T1000 (cell line): ENCODE results near the gene MINDY4B.
"Not testable (repeated sequence)": the region's sequence is repeated elsewhere in the genome, so short reads cannot be mapped to it uniquely, and the experiment has no call there.

Source experiments
- DNase-seq: peaks from one replicate; lab custom pipeline; 2025; ENCODE audit warnings: mixed read lengths; lab: John Stamatoyannopoulos, UW

The MINDY4B gene

DNA sequence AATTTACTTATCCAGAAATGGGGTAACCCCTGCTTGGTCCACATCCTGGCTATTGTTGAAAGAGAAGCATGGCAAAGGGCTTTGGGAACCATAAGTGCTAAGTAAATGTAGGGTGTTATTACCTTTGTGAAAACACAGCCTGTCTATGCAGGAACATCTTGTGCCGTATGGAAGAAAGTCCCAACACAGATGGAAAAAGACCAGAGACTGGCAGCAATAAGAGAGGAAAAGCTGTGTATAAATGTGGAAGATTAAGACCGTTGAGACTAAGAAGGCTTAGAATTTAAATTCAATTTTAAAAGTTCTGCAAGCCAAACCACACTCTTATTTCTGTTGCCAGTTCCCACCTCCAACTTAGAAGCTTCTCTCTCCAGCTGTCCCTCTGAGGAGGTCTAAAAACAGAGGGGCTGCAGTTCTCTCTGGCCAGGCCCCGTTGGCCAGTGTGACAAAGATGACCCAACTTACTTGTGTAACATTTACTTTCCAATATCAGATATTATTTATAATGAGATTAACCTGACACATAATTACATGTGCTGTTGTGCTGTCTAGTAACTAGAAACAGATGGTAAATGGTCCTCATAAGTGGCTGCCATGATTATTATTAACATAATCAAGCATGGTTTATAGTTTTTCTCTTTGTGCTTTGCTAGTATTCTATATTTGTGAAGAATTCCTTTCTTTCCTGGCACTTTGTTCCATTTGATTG is 7.0 kb downstream of the MINDY4B start:
- DNase-seq = no peak

DNA sequence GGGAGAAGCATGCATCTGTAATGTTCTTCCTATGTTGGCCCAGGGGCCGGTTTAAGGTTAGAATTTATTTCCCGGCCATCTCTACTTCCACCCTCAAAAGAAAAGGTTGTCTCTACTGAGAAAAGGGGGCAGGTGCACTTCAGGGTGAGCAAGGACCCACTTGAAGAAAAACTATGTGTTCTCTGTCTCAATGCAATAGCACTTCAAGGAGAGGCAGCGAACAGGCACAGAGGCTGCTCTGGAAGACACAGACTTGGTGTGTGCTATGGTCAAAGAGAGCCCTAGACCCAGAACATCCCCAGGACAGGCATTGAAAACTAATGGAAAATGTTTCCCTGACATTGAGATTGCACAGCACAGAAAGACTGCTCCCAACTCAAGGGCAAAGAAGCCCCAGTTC is 7.6 kb downstream of the MINDY4B start:
- DNase-seq = no peak

DNA sequence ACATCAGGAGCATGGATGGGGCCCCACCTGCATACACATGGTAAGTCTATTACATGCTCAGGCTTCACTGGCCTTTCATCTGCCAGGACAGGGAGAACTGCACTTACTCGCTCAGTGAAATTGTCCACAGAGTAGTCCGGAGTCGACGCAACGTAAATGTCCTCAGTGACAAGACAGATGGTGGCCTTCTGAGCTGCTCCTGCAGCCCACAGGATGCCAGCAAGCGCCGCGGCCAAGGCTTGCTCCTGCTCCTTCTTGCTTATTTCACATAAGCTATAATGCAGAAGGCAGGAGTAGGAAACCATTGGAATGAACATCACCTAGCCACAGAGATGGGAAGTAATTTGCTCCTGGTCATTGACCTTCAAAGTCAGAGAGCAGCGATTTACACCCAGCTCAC is 14.4 kb downstream of the MINDY4B start:
- DNase-seq = no peak

DNA sequence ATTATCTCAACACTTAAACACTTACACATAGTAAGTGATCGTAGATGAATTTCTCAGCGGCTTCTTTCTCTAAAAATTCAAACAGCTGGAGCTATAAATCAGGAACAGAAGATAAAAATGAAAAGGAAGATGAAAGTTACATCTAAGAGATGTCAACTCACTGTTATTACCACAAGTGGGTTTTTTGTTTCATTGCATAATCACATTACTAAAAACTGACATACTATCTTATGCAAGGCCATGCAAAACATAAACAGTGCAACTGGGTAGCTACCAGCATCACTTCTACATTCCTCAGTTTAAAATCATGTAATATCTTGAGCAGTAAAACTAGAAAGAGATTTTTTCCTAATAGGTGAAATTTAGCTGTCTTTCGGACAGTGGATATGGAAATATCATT is 14.9 kb downstream of the MINDY4B start:
- DNase-seq = no peak

DNA sequence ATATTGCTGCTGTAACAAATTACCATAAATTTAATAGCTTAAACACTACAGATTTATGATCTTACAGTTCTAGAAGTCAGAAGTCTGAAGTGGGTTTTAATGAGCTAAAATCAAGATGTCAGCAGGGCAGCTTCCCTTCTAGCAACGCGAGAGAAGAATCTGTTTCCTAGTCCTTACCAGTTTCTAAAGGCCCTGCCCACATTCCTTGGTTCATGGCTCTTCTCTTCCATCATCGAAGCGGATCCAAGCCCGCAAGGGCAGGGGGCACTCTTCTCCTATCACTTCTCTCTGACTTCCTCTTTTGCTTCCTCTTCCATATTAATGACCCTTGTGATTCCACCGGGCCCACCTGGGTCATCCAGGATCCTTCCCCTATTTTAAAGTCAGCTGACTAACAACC is 16.1 kb downstream of the MINDY4B start:
- DNase-seq = no peak

DNA sequence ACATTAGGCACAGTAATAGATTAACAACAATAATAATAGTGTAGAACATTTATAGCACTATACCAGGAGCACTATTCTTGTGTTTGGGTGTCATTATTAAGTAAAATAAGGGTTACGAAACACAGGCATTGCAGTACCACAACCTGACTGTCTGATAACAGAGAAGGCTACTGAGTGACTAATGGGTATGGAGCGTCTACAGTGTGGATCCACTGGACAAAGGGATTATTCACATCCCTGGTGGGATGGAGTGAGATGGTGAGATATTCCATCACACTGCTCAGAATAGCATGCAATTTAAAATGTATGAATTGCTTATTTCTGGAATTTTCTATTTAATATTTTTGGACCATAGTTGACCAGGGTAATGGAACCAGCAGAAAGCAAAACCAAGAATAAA is 18.2 kb downstream of the MINDY4B start:
- DNase-seq = no peak

DNA sequence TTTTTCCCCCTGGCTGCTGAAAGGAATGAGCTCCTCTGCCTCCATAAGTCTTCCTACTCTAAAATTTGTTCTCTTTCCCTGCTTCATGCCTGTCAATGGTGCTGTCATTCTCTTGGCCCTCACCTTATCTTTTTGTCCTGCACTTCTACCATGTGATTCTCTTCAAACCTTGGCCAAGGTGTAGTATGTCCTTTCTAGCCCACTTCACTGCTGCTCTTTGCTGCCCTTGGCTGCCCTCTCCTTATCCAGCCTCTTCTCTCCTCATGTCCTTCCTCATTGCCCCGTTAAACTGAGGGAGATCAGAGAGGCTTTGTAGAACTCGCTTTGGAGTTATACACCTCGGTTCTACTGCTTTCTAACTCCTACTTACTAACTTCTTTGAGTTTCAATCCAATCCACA is 19.7 kb downstream of the MINDY4B start:
- DNase-seq = no peak

DNA sequence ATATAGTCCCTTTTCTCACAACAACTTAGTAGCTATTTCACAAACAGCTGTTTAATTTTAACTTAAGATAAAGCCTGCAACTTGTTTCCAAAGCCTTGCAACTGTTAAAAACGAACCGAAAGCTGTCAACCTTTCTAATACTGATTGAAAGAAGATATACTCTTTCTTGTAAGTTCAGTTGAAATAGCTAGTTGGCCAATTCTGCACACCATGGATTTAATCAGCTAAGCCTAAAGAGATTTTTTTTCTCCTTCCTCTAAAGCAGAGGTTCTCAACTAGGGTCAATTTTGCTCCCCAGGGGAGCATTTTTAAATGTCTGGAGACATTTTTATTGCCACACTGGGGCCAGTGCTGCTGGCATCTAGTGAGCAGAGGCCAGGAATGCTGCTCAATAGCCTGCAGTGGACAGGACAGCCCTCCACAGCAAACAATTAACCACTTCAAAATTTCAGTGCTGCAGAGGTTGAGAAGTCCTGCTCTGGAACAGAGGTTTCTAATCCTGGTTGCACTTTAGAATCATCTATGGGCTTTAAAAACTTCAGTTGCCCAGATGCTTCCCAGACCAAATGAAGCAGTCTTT is 26.2 kb downstream of the MINDY4B start:
- DNase-seq = no peak

DNA sequence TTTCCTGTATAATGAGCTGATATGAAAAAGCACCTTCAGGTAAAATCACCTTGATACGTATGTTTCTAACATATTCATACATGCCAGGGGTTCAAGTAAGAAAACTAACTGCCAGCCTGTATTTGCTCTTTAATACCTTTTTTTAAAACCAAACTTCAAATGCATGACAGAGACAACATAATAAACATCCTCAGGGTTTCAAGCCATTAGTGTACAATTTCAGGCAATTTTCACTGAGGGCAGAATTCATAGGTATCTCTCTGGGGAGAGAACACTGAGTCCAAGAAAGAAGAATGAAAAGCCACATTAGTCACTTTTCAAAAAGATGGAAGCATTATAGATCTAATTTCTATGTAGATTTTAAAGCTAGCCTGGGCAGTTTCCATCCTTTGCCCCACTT is 26.9 kb downstream of the MINDY4B start:
- no peak for DNase-seq

DNA sequence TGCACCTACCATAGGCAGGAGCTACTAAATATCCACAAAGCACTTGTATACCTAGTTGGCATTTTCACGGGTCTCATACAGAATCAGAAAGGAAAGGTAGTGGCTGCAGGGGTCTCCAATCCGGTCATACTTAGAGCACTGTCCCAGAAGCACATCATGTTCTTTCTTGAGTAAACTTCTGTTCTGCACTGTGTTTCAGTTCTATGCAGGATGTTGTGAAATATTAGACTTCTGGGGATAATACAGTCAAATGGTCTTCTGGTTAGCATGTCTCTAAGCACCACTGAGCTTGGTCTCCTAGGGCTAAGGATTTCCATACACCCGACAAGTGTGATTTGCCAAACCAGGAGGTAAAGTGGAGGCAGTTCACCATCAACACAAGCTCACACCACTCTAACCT is 27.9 kb downstream of the MINDY4B start:
- no peak for DNase-seq

DNA sequence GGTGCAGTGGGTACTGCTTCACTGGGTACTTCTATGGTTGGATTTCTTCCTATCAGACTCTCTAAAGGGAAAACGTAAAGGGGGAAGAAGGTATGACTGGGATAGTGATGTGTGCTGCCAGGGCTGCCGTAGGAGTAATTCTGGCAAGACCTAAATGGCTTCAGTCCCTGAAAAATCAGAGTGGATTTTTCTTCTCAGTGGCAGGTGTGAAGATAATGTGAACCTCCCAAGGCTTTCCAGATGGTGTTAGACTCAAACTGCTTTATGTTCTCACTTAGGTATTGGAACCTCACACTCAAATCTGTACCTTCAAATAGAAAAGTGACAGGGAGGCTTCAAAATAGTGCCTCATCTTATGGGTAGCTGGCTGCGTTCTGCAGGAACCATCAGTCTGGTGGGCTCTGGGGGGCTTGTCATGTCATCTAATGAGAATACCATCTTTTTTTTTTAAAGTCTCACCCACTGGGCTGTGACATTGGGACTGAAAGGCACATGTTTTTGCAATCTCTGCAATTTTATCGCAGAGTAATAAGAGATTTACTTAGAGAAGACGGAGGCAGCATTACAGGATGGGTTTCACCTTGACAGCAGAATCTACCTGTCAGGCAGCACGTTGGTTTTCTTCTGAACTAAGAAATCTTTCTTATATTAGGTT is 28.5 kb downstream of the MINDY4B start:
- DNase-seq = no peak

DNA sequence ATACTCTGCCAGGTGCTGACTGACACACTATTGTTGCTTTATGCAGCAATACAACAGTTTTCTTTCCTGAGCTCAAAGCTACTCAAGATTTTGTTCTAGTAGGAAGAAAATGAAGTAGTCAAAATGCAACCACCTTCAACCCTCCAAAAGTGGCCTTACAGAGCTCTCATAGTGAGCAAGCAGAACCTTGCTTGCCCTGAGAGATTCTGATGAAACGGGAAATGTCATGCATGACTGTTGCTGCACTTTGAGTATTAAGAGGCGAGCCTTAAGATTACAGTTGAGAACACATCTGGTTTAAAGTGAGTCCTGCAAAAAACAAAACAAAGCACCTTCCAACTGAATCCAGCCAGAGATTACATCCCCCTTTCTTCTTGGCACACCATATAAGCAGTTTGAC is 29.7 kb downstream of the MINDY4B start:
- DNase-seq = no peak

DNA sequence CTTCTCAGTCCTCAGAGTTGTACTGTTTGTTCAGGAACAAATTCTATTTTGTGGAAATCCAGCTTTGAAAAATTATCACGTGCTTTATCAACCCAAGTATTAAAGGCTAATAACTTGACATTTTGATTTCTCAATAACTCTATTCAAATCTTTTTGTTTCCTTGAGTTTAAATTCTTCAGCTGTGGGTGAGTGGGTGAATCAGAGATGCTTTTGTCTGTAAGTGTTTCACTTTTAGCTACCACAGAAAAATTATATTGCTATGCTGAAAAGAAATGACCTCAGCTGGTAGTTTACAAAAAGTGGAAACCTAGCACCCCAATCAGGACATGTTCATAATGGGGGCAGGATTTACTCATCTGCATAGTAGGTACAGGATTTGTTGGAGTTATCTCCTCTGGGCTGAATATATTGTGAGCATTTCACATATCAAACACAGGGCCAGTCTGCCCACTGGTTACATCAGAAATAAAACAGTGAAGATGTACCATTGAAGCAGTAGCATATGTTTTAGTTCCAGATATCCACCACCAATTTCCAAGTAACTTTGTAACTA is 30.5 kb downstream of the MINDY4B start:
- no peak for DNase-seq

DNA sequence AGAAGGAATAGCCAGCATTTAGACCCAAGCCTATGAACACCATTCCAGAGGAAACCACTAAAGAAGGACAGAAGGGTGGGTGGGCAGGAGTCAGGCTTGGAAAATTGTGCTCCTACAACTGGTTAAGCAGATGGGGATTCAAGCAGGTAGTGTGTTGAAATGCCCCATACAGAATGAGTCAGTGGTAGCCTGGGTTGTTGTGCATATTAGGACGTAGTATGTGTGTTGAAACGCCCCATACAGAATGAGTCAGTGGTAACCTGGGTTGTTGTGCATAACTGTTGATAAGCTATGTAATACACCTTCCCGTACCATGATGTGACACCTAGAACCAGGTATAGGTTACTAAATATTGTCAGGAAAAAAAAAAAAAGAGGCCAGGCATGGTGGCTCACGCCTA is 34.0 kb downstream of the MINDY4B start:
- DNase-seq = no peak

DNA sequence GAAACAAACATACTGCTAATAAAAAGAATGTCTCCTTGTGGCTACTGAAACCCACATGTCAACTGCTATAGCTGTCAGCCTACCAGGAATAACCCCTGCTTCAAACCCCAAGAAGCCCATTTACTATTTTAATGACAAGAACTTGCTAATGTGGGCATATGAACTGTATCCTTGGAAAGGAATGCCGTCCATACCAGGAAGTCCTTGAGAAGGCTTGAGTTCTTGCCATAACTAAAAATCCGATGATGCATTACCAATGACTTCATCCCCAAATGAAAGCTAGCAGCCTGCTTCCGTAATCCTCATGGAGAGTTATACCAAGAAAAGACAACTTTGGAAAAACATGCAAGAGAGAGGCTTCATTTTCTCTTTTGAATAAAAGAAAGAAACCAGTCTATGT is 34.8 kb downstream of the MINDY4B start:
- DNase-seq = no peak

DNA sequence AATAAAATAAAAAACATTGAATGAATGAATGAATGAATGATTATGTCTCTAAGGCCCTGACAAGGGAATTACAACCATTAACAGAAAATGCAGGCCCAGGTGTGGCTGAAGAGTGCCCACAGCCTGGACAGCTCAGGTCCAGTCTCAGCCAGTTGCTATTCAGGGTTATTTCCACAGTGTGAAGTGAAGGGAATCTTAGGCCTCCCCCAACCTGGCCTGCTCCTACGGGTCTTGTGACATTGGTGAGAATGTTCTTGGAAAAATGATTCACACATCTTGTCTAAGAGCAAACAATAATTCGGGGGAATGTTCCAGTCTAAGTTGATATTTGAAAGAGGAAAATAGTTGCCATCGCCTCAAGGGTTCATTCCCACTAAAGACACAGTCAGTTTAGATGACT is 37.0 kb downstream of the MINDY4B start:
- no peak for DNase-seq

DNA sequence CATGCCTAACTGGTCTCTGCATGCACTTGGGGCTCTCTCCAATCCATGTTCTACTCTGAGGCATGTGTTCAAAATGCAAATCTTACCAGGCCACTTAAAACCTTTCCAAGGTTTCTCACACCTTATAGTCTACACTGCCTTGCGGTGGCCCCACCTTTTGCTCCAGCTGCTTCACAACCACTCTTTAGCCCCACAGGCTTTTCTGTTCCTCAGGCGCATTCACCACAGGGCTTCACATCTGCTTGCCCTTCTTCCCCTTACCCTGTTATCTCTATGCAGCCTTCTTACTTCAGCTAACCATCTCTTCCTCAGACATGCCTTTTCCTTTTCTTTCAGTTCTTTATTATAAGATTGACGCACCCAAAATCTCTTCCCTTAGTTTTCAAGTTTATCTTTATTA is 37.8 kb downstream of the MINDY4B start:
- no peak for DNase-seq

DNA sequence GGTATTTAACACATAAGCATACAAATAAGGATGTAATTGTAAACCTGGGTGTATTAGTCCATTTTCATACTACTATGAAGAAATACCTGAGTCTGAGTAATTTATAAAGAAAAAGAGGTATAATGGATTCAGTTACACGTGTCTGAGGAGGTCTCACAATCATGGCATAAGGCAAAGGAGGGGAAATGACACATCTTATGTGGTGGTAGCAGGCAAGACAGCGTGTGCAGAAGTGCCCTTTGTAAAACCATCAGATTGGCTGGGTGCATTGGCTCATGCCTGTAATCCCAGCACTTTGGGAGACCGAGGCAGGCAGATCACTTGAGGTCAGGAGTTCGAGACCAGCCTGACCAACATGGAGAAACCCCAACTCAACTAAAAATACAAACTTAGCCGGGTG is 41.3 kb downstream of the MINDY4B start:
- not testable (repeated sequence) for DNase-seq

DNA sequence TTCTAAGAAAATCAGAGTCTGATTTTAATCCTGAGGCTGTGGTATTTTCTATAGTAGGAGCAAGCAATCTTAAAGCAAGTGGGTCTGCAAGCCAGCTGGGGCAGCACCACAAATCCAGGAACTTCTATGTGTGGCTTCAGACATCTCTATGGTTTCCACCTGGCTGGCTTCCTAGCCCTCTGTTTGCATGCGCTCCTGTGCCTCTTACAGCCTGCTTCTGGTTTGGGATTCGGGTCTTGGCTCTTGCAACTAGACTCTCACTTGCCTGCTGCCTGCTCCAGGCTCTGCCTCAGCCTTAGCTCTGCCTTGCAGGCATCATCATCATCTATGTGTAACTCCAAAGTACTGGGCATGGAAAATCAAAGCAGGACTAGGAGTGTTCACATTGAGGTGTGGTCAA is 43.4 kb downstream of the MINDY4B start:
- no peak for DNase-seq

DNA sequence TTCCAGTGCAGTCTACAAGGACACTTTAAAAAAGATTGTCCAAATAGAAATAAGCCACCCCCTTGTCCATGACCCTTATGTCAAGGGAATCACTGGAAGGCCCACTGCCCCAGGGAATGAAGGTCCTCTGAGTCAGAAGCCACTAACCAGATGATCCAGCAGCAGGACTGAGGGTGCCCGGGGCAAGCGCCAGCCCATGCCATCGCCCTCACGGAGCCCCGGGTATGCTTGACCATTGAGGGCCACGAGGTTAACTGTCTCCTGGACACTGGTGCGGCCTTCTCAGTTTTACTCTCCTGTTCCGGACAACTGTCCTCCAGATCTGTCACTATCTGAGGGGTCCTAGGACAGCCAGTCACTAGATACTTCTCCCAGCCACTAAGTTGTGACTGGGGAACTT is 47.3 kb downstream of the MINDY4B start:
- not testable (repeated sequence) for DNase-seq

DNA sequence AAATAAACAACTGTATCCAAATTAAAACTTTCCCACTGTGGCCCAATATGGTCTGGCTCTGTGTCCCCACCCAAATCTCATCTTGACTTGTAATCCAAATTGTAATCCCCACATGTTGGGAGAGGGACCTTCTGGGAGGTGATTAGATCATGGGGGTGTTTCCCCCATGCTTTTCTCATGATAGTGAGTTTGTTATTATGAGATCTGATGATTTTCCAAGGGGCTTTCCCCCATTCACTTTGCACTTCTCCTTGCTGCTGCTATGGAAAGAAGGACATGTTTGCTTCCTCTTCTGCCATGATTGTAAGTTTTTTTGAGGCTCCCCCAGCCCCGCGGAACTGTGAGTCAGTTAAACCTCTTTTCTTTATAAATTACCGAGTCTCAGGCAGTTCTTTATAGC is 55.0 kb downstream of the MINDY4B start:
- no peak for DNase-seq

DNA sequence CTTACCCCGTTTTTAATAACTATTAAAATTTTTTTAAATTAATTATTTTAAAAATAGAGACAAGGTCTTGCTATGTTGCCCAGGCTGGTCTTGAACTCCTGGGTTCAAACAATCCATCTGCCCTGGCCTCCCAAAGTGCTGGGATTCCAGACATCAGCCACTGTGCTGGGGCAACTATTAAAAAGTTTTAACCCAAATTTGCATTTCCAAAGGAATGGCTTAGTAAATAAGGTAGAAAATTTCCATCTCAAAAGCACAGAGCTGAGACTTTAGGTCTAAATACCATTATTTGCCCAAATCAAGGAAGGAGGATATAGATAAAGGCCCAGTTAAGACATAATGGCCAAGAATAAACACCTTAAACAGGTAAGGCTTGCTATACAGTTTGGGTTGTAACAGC is 56.4 kb downstream of the MINDY4B start:
- no peak for DNase-seq

DNA sequence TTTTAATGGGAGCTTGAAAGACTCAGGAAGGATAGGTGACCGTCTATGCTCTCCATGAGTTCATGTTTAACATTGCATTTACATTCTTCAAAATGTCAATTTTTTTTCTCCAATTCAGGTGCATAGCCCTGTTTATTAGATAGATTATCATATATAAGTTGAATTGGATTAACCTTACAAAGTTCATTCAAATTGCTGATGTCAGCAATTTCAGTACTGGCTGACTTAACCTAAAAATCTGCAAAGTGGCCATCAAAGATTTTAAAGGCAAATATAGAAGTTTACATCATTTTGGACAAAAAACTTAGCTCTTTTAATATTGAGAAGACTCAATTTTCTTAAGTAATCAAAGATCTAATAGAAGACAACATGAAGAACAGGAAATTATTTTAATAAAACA is 57.8 kb downstream of the MINDY4B start:
- DNase-seq = no peak
